SIG-M5 (cell line): ENCODE data around the gene SEMA6A.

Experiments used
- DNase-seq: peaks from one replicate; lab custom pipeline; 2025; lab: John Stamatoyannopoulos, UW

Gene SEMA6A

GRCh38 chr5:116492776-116493175, 81.8 kb downstream of the SEMA6A start:
- no peak for DNase-seq

- DNase-seq: no peak
These were observed 82.5 kb downstream of the SEMA6A start for GRCh38 chr5:116492016-116492623.

GRCh38 chr5:116488356-116489041, 86.1 kb downstream of the SEMA6A start:
- DNase-seq: no peak

- no peak for DNase-seq
These were observed 87.6 kb downstream of the SEMA6A start for GRCh38 chr5:116487045-116487444.

- DNase-seq: no peak
These were observed 88.0 kb downstream of the SEMA6A start for GRCh38 chr5:116486588-116486987.

GRCh38 chr5:116484645-116485044, 90.0 kb downstream of the SEMA6A start:
- no peak for DNase-seq

GRCh38 chr5:116482394-116482793, 92.2 kb downstream of the SEMA6A start:
- DNase-seq: no peak

- DNase-seq: no peak
These were observed 93.6 kb downstream of the SEMA6A start for GRCh38 chr5:116480894-116481510.

- no peak for DNase-seq
These were observed 94.6 kb downstream of the SEMA6A start for GRCh38 chr5:116479776-116480675.

- no peak for DNase-seq
These were observed 96.1 kb downstream of the SEMA6A start for GRCh38 chr5:116478491-116478890.

GRCh38 chr5:116476897-116477537, 97.6 kb downstream of the SEMA6A start:
- DNase-seq: no peak

GRCh38 chr5:116475338-116475737, 99.3 kb downstream of the SEMA6A start:
- no peak for DNase-seq

- no peak for DNase-seq
These were observed 100.9 kb downstream of the SEMA6A start for GRCh38 chr5:116473706-116474105.

- DNase-seq: no peak
These were observed 102.3 kb downstream of the SEMA6A start for GRCh38 chr5:116472274-116472673.

GRCh38 chr5:116469631-116470030, 105.0 kb downstream of the SEMA6A start:
- DNase-seq: no peak

GRCh38 chr5:116468583-116468982, 106.0 kb downstream of the SEMA6A start:
- DNase-seq: no peak

- DNase-seq: no peak
These were observed 107.2 kb downstream of the SEMA6A start for GRCh38 chr5:116467465-116467843.

GRCh38 chr5:116466727-116467464, 107.7 kb downstream of the SEMA6A start:
- DNase-seq: no peak

- no peak for DNase-seq
These were observed 109.2 kb downstream of the SEMA6A start for GRCh38 chr5:116465411-116465810.

- DNase-seq: no peak
These were observed 110.4 kb downstream of the SEMA6A start for GRCh38 chr5:116464144-116464708.

- no peak for DNase-seq
These were observed 112.1 kb downstream of the SEMA6A start for GRCh38 chr5:116462500-116462899.
